HUES6 (cell line): ENCODE data around the gene USP34.

Experiments
- H3K27ac ChIP-seq: 2 replicates; pipeline ENCODE4 v1.7.0; 2013; ENCODE audit warnings: low read depth, mild to moderate bottlenecking, low read length, inconsistent platforms
- H3K27me3 ChIP-seq: 2 replicates; pipeline ENCODE4 v1.6.1; 2013; ENCODE audit warnings: low read length; ENCODE audit not compliant: control insufficient read depth, insufficient read depth
- H3K36me3 ChIP-seq: 2 replicates; pipeline ENCODE4 v1.6.1; 2013; ENCODE audit warnings: low read length; ENCODE audit not compliant: control insufficient read depth, insufficient read depth
- H3K4me1 ChIP-seq: 2 replicates; pipeline ENCODE4 v1.6.1; 2013; ENCODE audit warnings: low read length; ENCODE audit not compliant: control insufficient read depth, insufficient read depth
- H3K4me3 ChIP-seq: 2 replicates; pipeline ENCODE4 v1.5.1; 2013; ENCODE audit warnings: low read depth, low read length
- H3K9ac ChIP-seq: one replicate; pipeline ENCODE4 v1.6.1; 2013; ENCODE audit warnings: mild to moderate bottlenecking, low read length
- H3K9me3 ChIP-seq: 2 replicates; pipeline ENCODE4 v1.6.1; 2013; ENCODE audit warnings: low read depth, low read length; ENCODE audit not compliant: control insufficient read depth, insufficient read depth

The USP34 gene

GRCh38 chr2:61423714-61424113, 47.2 kb downstream of the USP34 start:
- no peaks in the 10 kb centered on the region for H3K9me3 ChIP-seq
- H3K27me3 ChIP-seq = no peaks in the 10 kb centered on the region
- no peak overlapping the region for H3K27ac ChIP-seq
- H3K4me3 ChIP-seq = no peak overlapping the region
- peaks cover 25% of the 10 kb centered on the region for H3K4me1 ChIP-seq
- H3K36me3 ChIP-seq = no peaks in the 10 kb centered on the region
- no peak overlapping the region for H3K9ac ChIP-seq

- no peak overlapping the region for H3K9ac ChIP-seq
- H3K4me1 ChIP-seq = peaks cover 24% of the 10 kb centered on the region
- H3K36me3 ChIP-seq = peaks cover 5% of the 10 kb centered on the region; the same call in 1 of the 2 replicates
- H3K27me3 ChIP-seq = no peaks in the 10 kb centered on the region
- no peak overlapping the region for H3K4me3 ChIP-seq
- H3K9me3 ChIP-seq = no peaks in the 10 kb centered on the region
- no peak overlapping the region for H3K27ac ChIP-seq
Observed at GRCh38 chr2:61421611-61422010, 49.3 kb downstream of the USP34 start.

- H3K4me1 ChIP-seq = peaks cover 20% of the 10 kb centered on the region
- H3K27me3 ChIP-seq = no peaks in the 10 kb centered on the region
- no peak overlapping the region for H3K9ac ChIP-seq
- no peaks in the 10 kb centered on the region for H3K9me3 ChIP-seq
- no peak overlapping the region for H3K27ac ChIP-seq
- peaks cover 5% of the 10 kb centered on the region; the same call in 1 of the 2 replicates for H3K36me3 ChIP-seq
- H3K4me3 ChIP-seq = no peak overlapping the region
Observed at GRCh38 chr2:61420991-61421544, 49.8 kb downstream of the USP34 start.

- Histone ChIP-seq H3K27me3 (no peaks in the 10 kb centered on the region), H3K27ac (no peak overlapping the region), H3K9me3 (no peaks in the 10 kb centered on the region), H3K9ac (no peak overlapping the region), H3K36me3 (peaks cover 5% of the 10 kb centered on the region; the same call in 1 of the 2 replicates), H3K4me1 (peaks cover 7% of the 10 kb centered on the region; the same call in 1 of the 2 replicates), H3K4me3 (no peak overlapping the region)
Observed at GRCh38 chr2:61419570-61419969, 51.3 kb downstream of the USP34 start.

GRCh38 chr2:61419129-61419528, 51.8 kb downstream of the USP34 start:
- Histone ChIP-seq H3K9me3 (no peaks in the 10 kb centered on the region), H3K36me3 (peaks cover 5% of the 10 kb centered on the region; the same call in 1 of the 2 replicates), H3K4me1 (peaks cover 7% of the 10 kb centered on the region; the same call in 1 of the 2 replicates), H3K27ac (no peak overlapping the region), H3K4me3 (no peak overlapping the region), H3K9ac (no peak overlapping the region), H3K27me3 (no peaks in the 10 kb centered on the region)

GRCh38 chr2:61416871-61417645, 53.8 kb downstream of the USP34 start:
- Histone ChIP-seq H3K27ac (no peak overlapping the region), H3K4me3 (no peak overlapping the region)

DNA sequence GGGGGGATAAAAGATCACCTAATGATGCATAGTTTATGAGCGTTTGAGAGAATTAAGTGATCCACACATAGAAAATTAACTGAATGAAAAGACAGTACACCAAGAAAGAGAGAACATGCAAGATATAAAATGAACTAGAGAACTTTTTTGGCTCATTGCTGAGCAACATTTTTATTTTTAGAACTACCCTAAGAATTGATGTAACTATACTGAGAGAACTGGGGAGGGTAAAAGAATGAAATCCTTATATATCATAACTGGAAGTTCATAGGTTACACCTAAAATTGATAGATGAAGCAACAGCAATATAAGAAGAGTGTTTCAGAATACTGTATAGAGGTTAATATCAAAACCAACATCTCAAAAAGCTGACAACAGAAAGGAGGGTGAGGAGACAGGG, 55.6 kb downstream of the USP34 start:
- Histone ChIP-seq H3K27ac (no peak overlapping the region), H3K4me3 (no peak overlapping the region), H3K27me3 (no peaks in the 10 kb centered on the region), H3K9me3 (no peaks in the 10 kb centered on the region), H3K36me3 (peaks cover 7% of the 10 kb centered on the region), H3K9ac (no peak overlapping the region), H3K4me1 (no peaks in the 10 kb centered on the region)

More at GRCh38 chr2:61416871-61417645, 53.8 kb downstream of the USP34 start:
- Histone ChIP-seq H3K9me3 (no peaks in the 10 kb centered on the region), H3K27me3 (no peaks in the 10 kb centered on the region), H3K4me1 (no peaks in the 10 kb centered on the region), H3K9ac (no peak overlapping the region), H3K36me3 (peaks cover 5% of the 10 kb centered on the region; the same call in 1 of the 2 replicates)

GRCh38 chr2:61414674-61415073, 56.2 kb downstream of the USP34 start:
- Histone ChIP-seq H3K27me3 (no peaks in the 10 kb centered on the region), H3K4me1 (no peaks in the 10 kb centered on the region), H3K36me3 (peaks cover 10% of the 10 kb centered on the region), H3K4me3 (no peak overlapping the region), H3K27ac (no peak overlapping the region), H3K9me3 (no peaks in the 10 kb centered on the region), H3K9ac (no peak overlapping the region)

DNA sequence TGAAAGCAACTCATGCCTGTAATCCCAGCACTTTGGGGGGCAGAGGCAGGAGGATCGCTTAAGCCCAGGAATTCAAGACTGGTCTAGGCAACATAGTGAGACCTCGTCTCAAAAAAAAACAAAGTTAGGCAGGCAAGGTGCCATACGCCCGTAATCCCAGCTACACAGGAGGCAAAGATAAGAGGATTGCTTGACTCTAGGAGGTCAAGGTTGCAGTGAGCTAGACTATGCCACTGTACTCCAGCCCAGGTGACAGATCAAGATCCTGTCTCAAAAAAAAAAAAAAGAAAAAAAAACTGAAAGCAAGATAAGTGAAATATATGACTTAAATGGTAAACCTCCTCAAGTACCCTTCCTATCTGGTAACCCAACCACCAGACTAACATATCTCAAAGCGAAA, 59.8 kb downstream of the USP34 start:
- no peak overlapping the region for H3K9ac ChIP-seq
- H3K27me3 ChIP-seq = no peaks in the 10 kb centered on the region
- H3K27ac ChIP-seq = no peak overlapping the region
- H3K4me3 ChIP-seq = no peak overlapping the region
- H3K4me1 ChIP-seq = no peaks in the 10 kb centered on the region
- H3K36me3 ChIP-seq = peaks cover 13% of the 10 kb centered on the region
- H3K9me3 ChIP-seq = no peaks in the 10 kb centered on the region

DNA sequence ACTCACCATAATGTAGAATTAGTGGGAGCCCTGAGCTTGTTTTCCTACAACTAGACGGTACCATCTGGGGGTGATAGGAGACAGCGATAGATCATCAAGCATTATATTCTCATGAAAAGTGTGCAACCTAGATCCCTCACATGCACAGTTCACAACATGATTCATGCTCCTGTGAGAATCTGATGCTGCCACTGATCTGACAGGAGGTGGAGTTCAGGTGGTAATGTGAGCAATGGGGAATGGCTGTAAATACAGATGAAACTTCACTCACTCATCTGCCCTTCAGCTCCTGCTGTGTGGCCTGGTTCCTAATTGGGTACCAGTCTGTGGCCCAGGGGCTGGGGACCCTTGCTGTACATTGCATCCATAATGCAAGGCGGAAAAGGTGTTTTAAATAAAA, 60.7 kb downstream of the USP34 start:
- Histone ChIP-seq H3K27me3 (no peaks in the 10 kb centered on the region), H3K27ac (no peak overlapping the region), H3K9ac (no peak overlapping the region), H3K4me3 (no peak overlapping the region), H3K9me3 (no peaks in the 10 kb centered on the region), H3K36me3 (peaks cover 22% of the 10 kb centered on the region), H3K4me1 (no peaks in the 10 kb centered on the region)

DNA sequence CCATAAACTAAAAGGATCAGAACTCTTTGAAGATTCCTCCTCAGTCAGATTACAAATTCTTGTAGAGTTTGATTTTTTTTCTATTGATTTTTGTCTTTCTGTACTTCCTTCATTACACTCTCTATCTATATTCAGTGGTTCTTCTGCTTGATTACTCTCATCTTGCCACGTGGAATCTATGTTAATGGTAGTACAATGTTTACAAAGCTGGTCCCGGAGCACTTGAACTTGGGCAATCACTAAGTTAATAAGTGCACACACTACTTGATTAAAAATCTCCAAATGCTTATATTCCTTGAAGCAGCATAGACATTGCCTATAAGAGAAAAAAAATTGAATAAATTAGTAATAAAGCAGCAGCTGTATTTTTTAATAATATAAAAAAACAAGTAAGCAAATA, 65.1 kb downstream of the USP34 start:
- Histone ChIP-seq H3K36me3 (peaks cover 38% of the 10 kb centered on the region), H3K9me3 (no peaks in the 10 kb centered on the region), H3K27ac (no peak overlapping the region)

More for the DNA sequence above, 65.1 kb downstream of the USP34 start:
- no peak overlapping the region for H3K9ac ChIP-seq
- no peak overlapping the region for H3K4me3 ChIP-seq
- H3K4me1 ChIP-seq = no peaks in the 10 kb centered on the region
- no peaks in the 10 kb centered on the region for H3K27me3 ChIP-seq
